Small intestine (tissue), 7 donors: ENCODE data around the gene TMEM87A. TPM values are rescaled to one million over a fixed set of nuclear protein-coding genes. Genes with fewer than 3 reads are reported as not detected.
"Not testable (repeated sequence)": the region's sequence is repeated elsewhere in the genome, so short reads cannot be mapped to it uniquely, and the experiment has no call there.

ENCODE experiments used
- DNase-seq, 2 donors: peaks; one replicate each; pipeline versions ENCODE4 v3.0.0 to v3.0.0-alpha.2; 2013
- FAIRE-seq: peaks from 2 replicates; lab custom pipeline; 2012; peaks lifted over from hg19 to GRCh38; lab: Jason Lieb, UNC
- H3K27ac ChIP-seq, 3 donors: one replicate each; pipeline ENCODE4 v1.5.1; 2013; ENCODE audit warnings: low read length in 2 of 3, mild to moderate bottlenecking in 2 of 3, control low read depth in 1 of 3, inconsistent platforms in 1 of 3, low read depth in 1 of 3, moderate library complexity in 1 of 3
- H3K27me3 ChIP-seq, 3 donors: one replicate each; pipeline ENCODE4 v1.6.1; 2013; ENCODE audit warnings: low read length in 3 of 3, inconsistent platforms in 1 of 3; ENCODE audit not compliant: control insufficient read depth in 3 of 3, insufficient read depth in 3 of 3
- H3K36me3 ChIP-seq, 3 donors: one replicate each; pipeline ENCODE4 v1.6.1; 2013; ENCODE audit warnings: low read length in 3 of 3, inconsistent platforms in 1 of 3, low read depth in 1 of 3, mild to moderate bottlenecking in 1 of 3, moderate library complexity in 1 of 3; ENCODE audit not compliant: control insufficient read depth in 3 of 3, insufficient read depth in 2 of 3
- H3K4me1 ChIP-seq, 3 donors: one replicate each; pipeline ENCODE4 v1.6.1; 2013; ENCODE audit warnings: low read length in 2 of 3, inconsistent platforms in 1 of 3, low read depth in 1 of 3, mild to moderate bottlenecking in 1 of 3, moderate library complexity in 1 of 3; ENCODE audit not compliant: control insufficient read depth in 3 of 3, insufficient read depth in 2 of 3
- H3K4me3 ChIP-seq, 3 donors: one replicate each; pipeline ENCODE4 v1.5.1; 2013; ENCODE audit warnings: low read length in 3 of 3, control low read depth in 1 of 3, inconsistent platforms in 1 of 3, low read depth in 1 of 3, mild to moderate bottlenecking in 1 of 3, moderate library complexity in 1 of 3
- H3K9me3 ChIP-seq, 2 donors: one replicate each; pipeline ENCODE4 v1.6.1; 2013; ENCODE audit warnings: low read depth in 1 of 2, low read length in 1 of 2; ENCODE audit not compliant: control insufficient read depth in 2 of 2, insufficient read depth in 1 of 2
- WGBS, 3 donors: extraction: QIAGEN DNeasy Blood & Tissue Kit; methylation state at CpG; one replicate each; pipeline ENCODE4 v1.1.7; 2013; 5-methylcytosine and 5-hydroxymethylcytosine counted together
- polyA plus RNA-seq, 4 donors: library from polyadenylated mRNA; stranded (reverse) in 3 of 4; unstranded in 1 of 4; fragments of 200-250 nt in 3 of 4; fragments of 120-200 nt in 1 of 4; gene quantifications; one replicate each; pipeline versions ENCODE4 v1.2.1 to v1.2.3, GENCODE V29; 2013
- donor health status: healthy with polysubstance abuse.
- donor health status: control.
- donor health status: control.
- donor health status: Bipolar disorder and iron deficiency.
- donor health status: healthy.

The TMEM87A gene
- polyA plus RNA-seq, 4 donors: 10.5 to 68.6 (median 24.3) TPM

GRCh38 chr15:42301004-42301403, 27.8 kb upstream of the TMEM87A start:
- not testable (repeated sequence) for DNase-seq, H3K9me3 ChIP-seq, H3K4me1 ChIP-seq, H3K27ac ChIP-seq, H3K36me3 ChIP-seq, H3K4me3 ChIP-seq, H3K27me3 ChIP-seq, FAIRE-seq
- WGBS, 3 donors: 65 to 93% (median 91%) methylated on average over 4 of the region's 4 CpGs

- Histone ChIP-seq H3K27ac (no peak overlapping the region), H3K27me3 (no peaks in the 10 kb centered on the region), H3K9me3 (no peaks in the 10 kb centered on the region), H3K36me3 (peaks cover 0 to 5% (median 3%) of the 10 kb centered on the region in 3 donors), H3K4me3 (no peak overlapping the region), H3K4me1 (peaks cover 0 to 15% (median 0%) of the 10 kb centered on the region in 3 donors)
- no peak for FAIRE-seq
- DNase-seq: no peak
- WGBS, 3 donors: 100% methylated on average over 1 of the region's 1 CpG
Observed at GRCh38 chr15:42289166-42289565, 15.9 kb upstream of the TMEM87A start.

- H3K4me1 ChIP-seq: peaks cover 0 to 15% (median 0%) of the 10 kb centered on the region in 3 donors
- DNase-seq (peak; percentile 36 to 54), FAIRE-seq (no peak)
- H3K27me3 ChIP-seq: no peaks in the 10 kb centered on the region
- no peak overlapping the region for H3K4me3 ChIP-seq
- WGBS, 3 donors: 25 to 63% (median 44%) methylated on average over 4 of the region's 4 CpGs
- peaks cover 0 to 4% (median 2%) of the 10 kb centered on the region in 3 donors for H3K36me3 ChIP-seq
- no peaks in the 10 kb centered on the region for H3K9me3 ChIP-seq
- peak overlapping the region in 1 of 3 donors; percentile 43 for H3K27ac ChIP-seq
Observed at GRCh38 chr15:42287931-42288330, 14.7 kb upstream of the TMEM87A start.

GRCh38 chr15:42286445-42287029, 13.3 kb upstream of the TMEM87A start:
- H3K27me3 ChIP-seq: no peaks in the 10 kb centered on the region
- peak overlapping the region in 1 of 3 donors; percentile 43 for H3K27ac ChIP-seq
- FAIRE-seq (no peak), DNase-seq (peak; percentile 66 to 70)
- H3K36me3 ChIP-seq: peaks cover 0 to 4% (median 0%) of the 10 kb centered on the region in 3 donors
- H3K4me1 ChIP-seq: peaks cover 0 to 15% (median 0%) of the 10 kb centered on the region in 3 donors
- no peak overlapping the region for H3K4me3 ChIP-seq
- WGBS, 3 donors: 35 to 74% (median 46%) methylated on average over 4 of the region's 4 CpGs
- no peaks in the 10 kb centered on the region for H3K9me3 ChIP-seq

GRCh38 chr15:42285034-42285433, 11.8 kb upstream of the TMEM87A start:
- H3K36me3 ChIP-seq: peaks cover 0 to 10% (median 1%) of the 10 kb centered on the region in 3 donors
- DNase-seq (no peak), FAIRE-seq (no peak)
- no peaks in the 10 kb centered on the region for H3K9me3 ChIP-seq
- H3K27me3 ChIP-seq: no peaks in the 10 kb centered on the region
- H3K4me3 ChIP-seq: no peak overlapping the region
- H3K4me1 ChIP-seq: peaks cover 0 to 15% (median 0%) of the 10 kb centered on the region in 3 donors
- 81 to 97% (median 90%) methylated on average over 1 of the region's 1 CpG for WGBS, 3 donors
- no peak overlapping the region for H3K27ac ChIP-seq

GRCh38 chr15:42284551-42284950, 11.3 kb upstream of the TMEM87A start:
- DNase-seq (no peak), FAIRE-seq (no peak)
- H3K4me1 ChIP-seq: peaks cover 0 to 15% (median 0%) of the 10 kb centered on the region in 3 donors
- H3K27ac ChIP-seq: no peak overlapping the region
- no peak overlapping the region for H3K4me3 ChIP-seq
- no peaks in the 10 kb centered on the region for H3K9me3 ChIP-seq
- no peaks in the 10 kb centered on the region for H3K27me3 ChIP-seq
- H3K36me3 ChIP-seq: peaks cover 0 to 10% (median 1%) of the 10 kb centered on the region in 3 donors

GRCh38 chr15:42283671-42284070, 10.4 kb upstream of the TMEM87A start:
- H3K9me3 ChIP-seq: no peaks in the 10 kb centered on the region
- DNase-seq (no peak), FAIRE-seq (no peak)
- peaks cover 0 to 12% (median 1%) of the 10 kb centered on the region in 3 donors for H3K36me3 ChIP-seq
- H3K4me3 ChIP-seq: no peak overlapping the region
- H3K27ac ChIP-seq: no peak overlapping the region
- H3K27me3 ChIP-seq: no peaks in the 10 kb centered on the region
- WGBS, 3 donors: 92 to 93% (median 92%) methylated on average over 3 of the region's 3 CpGs
- H3K4me1 ChIP-seq: peaks cover 0 to 15% (median 0%) of the 10 kb centered on the region in 3 donors

- no peak overlapping the region for H3K4me3 ChIP-seq
- no peaks in the 10 kb centered on the region for H3K9me3 ChIP-seq
- peaks cover 0 to 15% (median 0%) of the 10 kb centered on the region in 3 donors for H3K4me1 ChIP-seq
- FAIRE-seq (no peak), DNase-seq (no peak)
- H3K36me3 ChIP-seq: peaks cover 0 to 13% (median 1%) of the 10 kb centered on the region in 3 donors
- WGBS, 3 donors: 71 to 75% (median 73%) methylated on average over 5 of the region's 5 CpGs
- H3K27me3 ChIP-seq: no peaks in the 10 kb centered on the region
- no peak overlapping the region for H3K27ac ChIP-seq
Observed at GRCh38 chr15:42282926-42283325, 9.7 kb upstream of the TMEM87A start.

- Histone ChIP-seq H3K9me3 (no peaks in the 10 kb centered on the region), H3K4me1 (peaks cover 0 to 10% (median 0%) of the 10 kb centered on the region in 3 donors), H3K27ac (no peak overlapping the region), H3K4me3 (no peak overlapping the region), H3K36me3 (peaks cover 0 to 13% (median 1%) of the 10 kb centered on the region in 3 donors), H3K27me3 (no peaks in the 10 kb centered on the region)
- DNase-seq: no peak
- no peak for FAIRE-seq
Observed at GRCh38 chr15:42282344-42282743, 9.1 kb upstream of the TMEM87A start.
